MM.1S (cell line): ENCODE results near the gene KCTD2.

ENCODE experiments used
- DNase-seq: peaks from one replicate; pipeline ENCODE4 v3.0.0-alpha.2; 2015
- H2AFZ ChIP-seq: fragments of 300-600 bp; sonication (generic); 2 replicates; pipeline ENCODE4 v1.6.0; 2016; ENCODE audit warnings: antibody characterized with exemption, low read length
- H3F3A ChIP-seq: fragments of 300-600 bp; sonication (generic); 2 replicates; pipeline ENCODE4 v1.6.1; 2016; ENCODE audit warnings: mild to moderate bottlenecking, antibody characterized with exemption, low read length, moderate library complexity, mixed read lengths; ENCODE audit not compliant: insufficient read depth
- H3K27ac ChIP-seq: fragments of 300-600 bp; sonication (generic); 2 replicates; pipeline ENCODE4 v1.5.1; 2016; ENCODE audit warnings: mild to moderate bottlenecking, low read length
- H3K27me3 ChIP-seq: fragments of 300-600 bp; sonication (generic); replicated peaks from 2 replicates; pipeline ENCODE4 v1.6.0; 2016; ENCODE audit warnings: low read length; ENCODE audit not compliant: insufficient read depth
- H3K36me3 ChIP-seq: fragments of 300-600 bp; sonication (generic); replicated peaks from 2 replicates; pipeline ENCODE4 v1.6.1; 2016; ENCODE audit warnings: mild to moderate bottlenecking, low read length, mixed read lengths; ENCODE audit not compliant: insufficient read depth
- H3K4me1 ChIP-seq: fragments of 300-600 bp; sonication (generic); 2 replicates; pipeline ENCODE4 v1.6.1; 2016; ENCODE audit warnings: low read length, mixed read lengths
- H3K4me2 ChIP-seq: fragments of 300-600 bp; sonication (generic); 2 replicates; pipeline ENCODE4 v1.6.0; 2016; ENCODE audit warnings: low read depth, low read length
- H3K4me3 ChIP-seq: fragments of 300-600 bp; sonication (generic); 2 replicates; pipeline ENCODE4 v1.5.1; 2016; ENCODE audit warnings: low read length, mixed read lengths
- H3K79me2 ChIP-seq: fragments of 300-600 bp; sonication (generic); 2 replicates; pipeline ENCODE4 v1.6.1; 2016; ENCODE audit warnings: mixed run types, low read length, mixed read lengths
- H3K9ac ChIP-seq: fragments of 300-600 bp; sonication (generic); 2 replicates; pipeline ENCODE4 v1.6.1; 2016; ENCODE audit warnings: low read length, mixed read lengths
- H3K9me2 ChIP-seq: fragments of 300-600 bp; sonication (generic); replicated peaks from 2 replicates; pipeline ENCODE4 v1.6.1; 2016; ENCODE audit warnings: mild to moderate bottlenecking, low read length, mixed read lengths; ENCODE audit not compliant: insufficient read depth
- H3K9me3 ChIP-seq: fragments of 300-600 bp; sonication (generic); replicated peaks from 2 replicates; pipeline ENCODE4 v1.6.1; 2016; ENCODE audit warnings: mild to moderate bottlenecking, low read length, mixed read lengths; ENCODE audit not compliant: insufficient read depth
- H4K20me1 ChIP-seq: fragments of 300-600 bp; sonication (generic); 2 replicates; pipeline ENCODE4 v1.6.1; 2016; ENCODE audit warnings: mild to moderate bottlenecking, low read length, moderate library complexity, mixed read lengths; ENCODE audit not compliant: insufficient read depth
- EZH2 ChIP-seq: fragments of 300-600 bp; sonication (generic); optimal IDR thresholded peaks from 2 replicates; pipeline ENCODE3; 2017; ENCODE audit warnings: low read depth, mild to moderate bottlenecking, antibody characterized with exemption, low read length, mixed read lengths
- EZH2phosphoT487 ChIP-seq: fragments of 300-600 bp; sonication (generic); IDR thresholded peaks from 2 replicates; pipeline ENCODE4 v1.6.1; 2018; ENCODE audit warnings: antibody characterized with exemption, low read length
- TF ChIP-seq, protein P1 (sequence below): fragments of 300-600 bp; sonication (generic); IDR thresholded peaks from 2 replicates; pipeline ENCODE4 v1.5.1; 2016; ENCODE audit warnings: antibody characterized with exemption, low read length, mixed read lengths

Gene KCTD2

DNA sequence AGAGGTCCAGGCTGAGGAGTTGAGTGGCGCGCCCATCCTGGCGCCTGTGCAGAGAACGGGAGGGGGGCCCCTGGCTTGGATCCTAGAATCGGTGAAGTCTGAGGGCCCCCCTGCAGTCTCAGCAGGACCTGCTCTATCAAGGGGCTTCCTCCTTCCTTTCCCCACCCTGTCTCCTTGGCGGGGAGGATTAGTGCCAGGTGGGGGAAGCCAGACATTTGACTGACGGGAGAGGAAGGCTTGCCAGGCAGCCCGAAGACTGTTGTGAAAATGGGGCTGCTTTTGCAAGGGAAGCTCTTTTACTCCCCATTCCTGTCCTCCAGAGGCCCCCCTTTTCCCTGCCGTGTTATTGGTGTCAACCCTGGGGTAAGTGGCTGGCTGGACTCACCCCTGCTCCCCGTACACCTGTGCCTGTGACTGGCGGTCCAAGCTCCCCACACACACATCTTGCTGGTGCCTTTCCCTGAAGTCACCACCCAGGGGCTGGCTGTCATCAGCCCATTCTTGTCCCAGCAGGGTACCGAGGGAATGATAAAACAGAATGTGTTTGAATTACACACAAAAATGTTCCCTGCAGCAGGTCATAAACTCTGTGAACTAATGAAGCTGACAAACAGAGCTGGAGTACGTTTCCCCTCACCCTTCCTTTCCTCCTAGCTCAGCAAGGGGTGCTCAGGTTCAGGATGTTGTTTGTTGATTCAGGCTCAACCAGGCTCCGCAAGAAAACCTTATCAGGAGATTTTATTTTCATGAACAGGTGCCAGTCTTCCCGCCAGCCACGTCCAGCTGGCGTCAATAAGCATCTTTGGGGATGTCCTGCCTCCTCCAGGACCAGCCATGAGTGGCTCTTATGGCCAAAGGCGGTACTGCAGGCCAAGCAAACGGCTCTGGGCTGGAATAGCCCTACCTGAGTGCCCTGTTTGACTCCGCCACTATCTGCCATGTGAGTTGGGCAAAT lies 58.4 kb downstream of the KCTD2 start:
- Histone ChIP-seq H3K9me3 (no peaks in the 10 kb centered on the region), H3K79me2 (peaks cover 2% of the 10 kb centered on the region), H2AFZ (no peak overlapping the region), H3K9ac (no peak overlapping the region), H3K9me2 (no peaks in the 10 kb centered on the region), H3K27me3 (no peaks in the 10 kb centered on the region; the same call in 1 of the 2 replicates), H3K36me3 (no peaks in the 10 kb centered on the region), H3K4me2 (no peak overlapping the region), H4K20me1 (no peaks in the 10 kb centered on the region), H3K4me1 (peaks cover 4% of the 10 kb centered on the region; the same call in 1 of the 2 replicates), H3F3A (no peaks in the 10 kb centered on the region), H3K27ac (no peak overlapping the region), H3K4me3 (no peak overlapping the region)
- TF ChIP-seq EZH2, result no peak
- TF ChIP-seq, protein P1, sequence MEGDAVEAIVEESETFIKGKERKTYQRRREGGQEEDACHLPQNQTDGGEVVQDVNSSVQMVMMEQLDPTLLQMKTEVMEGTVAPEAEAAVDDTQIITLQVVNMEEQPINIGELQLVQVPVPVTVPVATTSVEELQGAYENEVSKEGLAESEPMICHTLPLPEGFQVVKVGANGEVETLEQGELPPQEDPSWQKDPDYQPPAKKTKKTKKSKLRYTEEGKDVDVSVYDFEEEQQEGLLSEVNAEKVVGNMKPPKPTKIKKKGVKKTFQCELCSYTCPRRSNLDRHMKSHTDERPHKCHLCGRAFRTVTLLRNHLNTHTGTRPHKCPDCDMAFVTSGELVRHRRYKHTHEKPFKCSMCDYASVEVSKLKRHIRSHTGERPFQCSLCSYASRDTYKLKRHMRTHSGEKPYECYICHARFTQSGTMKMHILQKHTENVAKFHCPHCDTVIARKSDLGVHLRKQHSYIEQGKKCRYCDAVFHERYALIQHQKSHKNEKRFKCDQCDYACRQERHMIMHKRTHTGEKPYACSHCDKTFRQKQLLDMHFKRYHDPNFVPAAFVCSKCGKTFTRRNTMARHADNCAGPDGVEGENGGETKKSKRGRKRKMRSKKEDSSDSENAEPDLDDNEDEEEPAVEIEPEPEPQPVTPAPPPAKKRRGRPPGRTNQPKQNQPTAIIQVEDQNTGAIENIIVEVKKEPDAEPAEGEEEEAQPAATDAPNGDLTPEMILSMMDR, result peak; percentile 74
- peak; percentile 59 for DNase-seq

DNA sequence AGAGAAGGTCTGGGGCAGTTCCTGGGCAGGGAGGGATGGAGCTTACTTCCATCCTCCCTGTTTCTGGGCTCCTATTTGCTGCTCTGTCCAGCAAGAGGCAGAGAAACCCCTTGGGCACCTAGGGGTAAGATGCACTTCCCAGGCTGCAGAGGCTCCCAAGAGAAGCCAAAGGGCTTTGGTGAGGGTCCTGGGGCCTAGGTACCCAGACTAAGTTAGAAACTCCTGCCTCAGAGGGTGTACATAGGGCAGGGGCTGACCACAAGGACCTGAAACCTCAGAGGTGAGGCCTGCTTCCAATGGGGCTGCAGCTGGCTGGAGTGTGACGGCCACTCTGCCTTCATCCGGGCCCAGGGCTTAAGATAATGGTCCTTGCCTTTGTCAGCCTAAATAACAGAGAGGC lies 61.2 kb downstream of the KCTD2 start:
- Histone ChIP-seq H3K9ac (no peak overlapping the region), H2AFZ (no peak overlapping the region), H3K9me3 (no peaks in the 10 kb centered on the region), H3K4me3 (no peak overlapping the region), H3K4me1 (peaks cover 4% of the 10 kb centered on the region; the same call in 1 of the 2 replicates), H3K79me2 (peaks cover 5% of the 10 kb centered on the region), H3K9me2 (no peaks in the 10 kb centered on the region), H3K4me2 (no peak overlapping the region), H3K36me3 (no peaks in the 10 kb centered on the region), H3F3A (no peaks in the 10 kb centered on the region), H3K27me3 (no peaks in the 10 kb centered on the region), H3K27ac (no peak overlapping the region), H4K20me1 (no peaks in the 10 kb centered on the region)
- TF ChIP-seq, protein P1, result no peak
- no peak for TF ChIP-seq EZH2
- TF ChIP-seq EZH2phosphoT487, result no peak
- no peak for DNase-seq

DNA sequence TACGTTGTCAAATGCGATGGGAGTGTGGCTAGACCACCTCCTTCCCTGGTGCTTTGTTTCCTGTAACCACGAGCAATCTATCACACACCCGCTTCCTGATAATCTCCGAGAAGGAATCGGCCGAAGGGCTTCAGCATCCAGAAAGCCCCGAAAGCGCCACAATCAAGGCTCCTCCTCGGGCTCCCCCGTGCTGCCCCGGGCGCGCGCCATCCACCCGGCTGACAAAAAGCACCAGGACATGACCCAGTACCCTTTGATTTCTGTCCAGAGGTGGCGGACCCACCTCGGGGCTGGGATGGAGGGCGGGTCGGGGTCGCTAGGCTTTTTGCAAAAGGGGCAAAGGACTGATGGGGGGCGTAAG lies 62.0 kb downstream of the KCTD2 start:
- no peaks in the 10 kb centered on the region for H3F3A ChIP-seq
- H3K9ac ChIP-seq, result peak overlapping the region; percentile 72; the same call in 1 of the 2 replicates
- peaks cover 5% of the 10 kb centered on the region for H3K79me2 ChIP-seq
- no peaks in the 10 kb centered on the region for H3K9me3 ChIP-seq
- no peaks in the 10 kb centered on the region for H3K9me2 ChIP-seq
- H3K4me3 ChIP-seq, result peak overlapping the region; percentile 75
- peaks cover 9% of the 10 kb centered on the region for H3K4me1 ChIP-seq
- TF ChIP-seq EZH2, result no peak
- TF ChIP-seq, protein P1, result no peak
- TF ChIP-seq EZH2phosphoT487, result no peak
- H3K36me3 ChIP-seq, result no peaks in the 10 kb centered on the region
- no peak for DNase-seq
- no peaks in the 10 kb centered on the region for H4K20me1 ChIP-seq
- no peak overlapping the region for H3K27ac ChIP-seq
- no peaks in the 10 kb centered on the region for H3K27me3 ChIP-seq
- H3K4me2 ChIP-seq, result peak overlapping the region; percentile 99
- H2AFZ ChIP-seq, result peak overlapping the region; percentile 98
